LNCaP clone FGC (cell line): Measurements from ENCODE around the gene WDFY3.

Source experiments
- DNase-seq: peaks from one replicate; pipeline ENCODE4 v3.0.0-alpha.2; 2011; ENCODE audit warnings: low read depth
- H3K4me3 ChIP-seq: 2 replicates; pipeline ENCODE4 v1.5.1; 2011; ENCODE audit warnings: mild to moderate bottlenecking, low read depth, low read length, control low read depth
- CTCF ChIP-seq: IDR thresholded peaks from 2 replicates; pipeline ENCODE4 v1.5.1; 2012; ENCODE audit warnings: mild to moderate bottlenecking; ENCODE audit not compliant: control insufficient read depth, insufficient read depth; ENCODE audit errors: extremely low read depth

Gene WDFY3

GRCh38 chr4:84767168-84767567, 199.3 kb downstream of the WDFY3 start:
- no peak for TF ChIP-seq CTCF
- H3K4me3 ChIP-seq, result no peak overlapping the region
- no peak for DNase-seq

GRCh38 chr4:84753321-84753972, 213.0 kb downstream of the WDFY3 start:
- no peak for DNase-seq
- no peak for TF ChIP-seq CTCF
- no peak overlapping the region for H3K4me3 ChIP-seq

GRCh38 chr4:84751707-84752106, 214.8 kb downstream of the WDFY3 start:
- DNase-seq, result no peak
- no peak for TF ChIP-seq CTCF
- H3K4me3 ChIP-seq, result no peak overlapping the region

GRCh38 chr4:84750960-84751283, 215.6 kb downstream of the WDFY3 start:
- no peak for DNase-seq
- TF ChIP-seq CTCF, result no peak
- H3K4me3 ChIP-seq, result no peak overlapping the region

GRCh38 chr4:84750260-84750959, 216.1 kb downstream of the WDFY3 start:
- peak; percentile 46 for TF ChIP-seq CTCF
- no peak overlapping the region for H3K4me3 ChIP-seq
- peak; percentile 46 for DNase-seq

- no peak for TF ChIP-seq CTCF
- no peak overlapping the region for H3K4me3 ChIP-seq
- no peak for DNase-seq
Observed at GRCh38 chr4:84740057-84740456, 226.4 kb downstream of the WDFY3 start.

GRCh38 chr4:84738622-84739021, 227.9 kb downstream of the WDFY3 start:
- no peak for TF ChIP-seq CTCF
- H3K4me3 ChIP-seq, result no peak overlapping the region
- DNase-seq, result no peak
